ENCODE measurements around the gene PRSS2. TPM values are rescaled to one million over a fixed set of nuclear protein-coding genes. Genes with fewer than 3 reads are reported as not detected.

Gene PRSS2
- total RNA-seq, 1 donor from 2014 or later, result not detected

- no peak overlapping the region for H3K4me3 Mint-ChIP-seq (ENCODE audit: unreplicated experiment)
- no peak overlapping the region for H3K27ac Mint-ChIP-seq (ENCODE audit: unreplicated experiment)
- H3K36me3 Mint-ChIP-seq (ENCODE audit: unreplicated experiment), result no peaks in the 10 kb centered on the region
- no peaks in the 10 kb centered on the region for H3K4me1 Mint-ChIP-seq (ENCODE audit: low read depth, unreplicated experiment)
- peaks cover 4% of the 10 kb centered on the region for H3K27me3 Mint-ChIP-seq (ENCODE audit: unreplicated experiment)
- no peak for DNase-seq
- peaks cover 2% of the 10 kb centered on the region for H3K9me3 Mint-ChIP-seq (ENCODE audit: unreplicated experiment)
- TF ChIP-seq CTCF (IDR thresholded peaks at IDR 0.05; ENCODE audit: partially characterized antibody, unreplicated experiment), result no peak
Measured at GRCh38 chr7:142790056-142790455, 19.3 kb downstream of the PRSS2 start.

GRCh38 chr7:142790555-142790954, 19.8 kb downstream of the PRSS2 start:
- peaks cover 5% of the 10 kb centered on the region for H3K27me3 Mint-ChIP-seq (ENCODE audit: unreplicated experiment)
- no peak for TF ChIP-seq CTCF (IDR thresholded peaks at IDR 0.05; ENCODE audit: partially characterized antibody, unreplicated experiment)

GRCh38 chr7:142791502-142791901, 20.7 kb downstream of the PRSS2 start:
- no peak for TF ChIP-seq CTCF (IDR thresholded peaks at IDR 0.05; ENCODE audit: partially characterized antibody, unreplicated experiment)
- H3K36me3 Mint-ChIP-seq (ENCODE audit: unreplicated experiment), result no peaks in the 10 kb centered on the region
- H3K27me3 Mint-ChIP-seq (ENCODE audit: unreplicated experiment), result peaks cover 15% of the 10 kb centered on the region
- H3K27ac Mint-ChIP-seq (ENCODE audit: unreplicated experiment), result no peak overlapping the region
- H3K9me3 Mint-ChIP-seq (ENCODE audit: unreplicated experiment), result peaks cover 4% of the 10 kb centered on the region
- peaks cover 2% of the 10 kb centered on the region for H3K4me1 Mint-ChIP-seq (ENCODE audit: low read depth, unreplicated experiment)
- DNase-seq, result no peak
- H3K4me3 Mint-ChIP-seq (ENCODE audit: unreplicated experiment), result no peak overlapping the region

More at GRCh38 chr7:142790555-142790954, 19.8 kb downstream of the PRSS2 start:
- Mint-ChIP-seq H3K27ac (ENCODE audit: unreplicated experiment) (no peak overlapping the region), H3K4me3 (ENCODE audit: unreplicated experiment) (no peak overlapping the region), H3K36me3 (ENCODE audit: unreplicated experiment) (no peaks in the 10 kb centered on the region), H3K4me1 (ENCODE audit: low read depth, unreplicated experiment) (no peaks in the 10 kb centered on the region), H3K9me3 (ENCODE audit: unreplicated experiment) (peaks cover 2% of the 10 kb centered on the region)
- DNase-seq, result no peak

GRCh38 chr7:142792129-142792528, 21.4 kb downstream of the PRSS2 start:
- no peak overlapping the region for H3K4me3 Mint-ChIP-seq (ENCODE audit: unreplicated experiment)
- H3K4me1 Mint-ChIP-seq (ENCODE audit: low read depth, unreplicated experiment), result peaks cover 2% of the 10 kb centered on the region
- peaks cover 16% of the 10 kb centered on the region for H3K27me3 Mint-ChIP-seq (ENCODE audit: unreplicated experiment)
- no peak for TF ChIP-seq CTCF (IDR thresholded peaks at IDR 0.05; ENCODE audit: partially characterized antibody, unreplicated experiment)
- H3K27ac Mint-ChIP-seq (ENCODE audit: unreplicated experiment), result no peak overlapping the region
- DNase-seq, result no peak
- no peaks in the 10 kb centered on the region for H3K36me3 Mint-ChIP-seq (ENCODE audit: unreplicated experiment)
- H3K9me3 Mint-ChIP-seq (ENCODE audit: unreplicated experiment), result peaks cover 4% of the 10 kb centered on the region

GRCh38 chr7:142792593-142792992, 21.8 kb downstream of the PRSS2 start:
- DNase-seq, result no peak
- Mint-ChIP-seq H3K4me1 (ENCODE audit: low read depth, unreplicated experiment) (peaks cover 3% of the 10 kb centered on the region), H3K9me3 (ENCODE audit: unreplicated experiment) (peaks cover 5% of the 10 kb centered on the region), H3K27me3 (ENCODE audit: unreplicated experiment) (peaks cover 17% of the 10 kb centered on the region), H3K4me3 (ENCODE audit: unreplicated experiment) (no peak overlapping the region), H3K27ac (ENCODE audit: unreplicated experiment) (no peak overlapping the region), H3K36me3 (ENCODE audit: unreplicated experiment) (no peaks in the 10 kb centered on the region)
- no peak for TF ChIP-seq CTCF (IDR thresholded peaks at IDR 0.05; ENCODE audit: partially characterized antibody, unreplicated experiment)
